Measurements from ENCODE around the gene EIF2D.

The EIF2D gene

GRCh38 chr1:206651958-206652890 lies 40.0 kb upstream of the EIF2D start:
- Mint-ChIP-seq H3K4me1 (peaks cover 18% of the 10 kb centered on the region), H3K27me3 (ENCODE audit: low read depth, poor library complexity) (no peaks in the 10 kb centered on the region), H3K36me3 (ENCODE audit: low read depth) (peaks cover 39% of the 10 kb centered on the region), H3K9me3 (no peaks in the 10 kb centered on the region), H3K27ac (no peak overlapping the region), H3K4me3 (no peak overlapping the region)
- no peak for DNase-seq
- TF ChIP-seq CTCF (IDR thresholded peaks at IDR 0.05), result no peak

- Mint-ChIP-seq H3K27me3 (ENCODE audit: low read depth, poor library complexity) (no peaks in the 10 kb centered on the region), H3K27ac (no peak overlapping the region), H3K4me1 (peaks cover 14% of the 10 kb centered on the region), H3K4me3 (no peak overlapping the region), H3K9me3 (no peaks in the 10 kb centered on the region), H3K36me3 (ENCODE audit: low read depth) (peaks cover 46% of the 10 kb centered on the region)
- DNase-seq, result no peak
- TF ChIP-seq CTCF (IDR thresholded peaks at IDR 0.05), result no peak
Observed at GRCh38 chr1:206651014-206651413, 38.7 kb upstream of the EIF2D start.

- no peak for TF ChIP-seq CTCF (IDR thresholded peaks at IDR 0.05)
- no peaks in the 10 kb centered on the region for H3K9me3 Mint-ChIP-seq
- no peak overlapping the region for H3K4me3 Mint-ChIP-seq
- DNase-seq, result no peak
- H3K4me1 Mint-ChIP-seq, result peaks cover under 1% of the 10 kb centered on the region
- H3K27ac Mint-ChIP-seq, result peak overlapping the region; percentile 43
- H3K27me3 Mint-ChIP-seq (ENCODE audit: low read depth, poor library complexity), result no peaks in the 10 kb centered on the region
- H3K36me3 Mint-ChIP-seq (ENCODE audit: low read depth), result peaks cover 46% of the 10 kb centered on the region
Observed at GRCh38 chr1:206649261-206649921, 37.1 kb upstream of the EIF2D start.

- H3K27ac Mint-ChIP-seq, result no peak overlapping the region
- H3K4me1 Mint-ChIP-seq, result no peaks in the 10 kb centered on the region
- no peak for TF ChIP-seq CTCF (IDR thresholded peaks at IDR 0.05)
- H3K9me3 Mint-ChIP-seq, result no peaks in the 10 kb centered on the region
- no peaks in the 10 kb centered on the region for H3K27me3 Mint-ChIP-seq (ENCODE audit: low read depth, poor library complexity)
- peaks cover 58% of the 10 kb centered on the region for H3K36me3 Mint-ChIP-seq (ENCODE audit: low read depth)
- H3K4me3 Mint-ChIP-seq, result no peak overlapping the region
- DNase-seq, result no peak
Observed at GRCh38 chr1:206647224-206647623, 35.0 kb upstream of the EIF2D start.

GRCh38 chr1:206646504-206646903 lies 34.2 kb upstream of the EIF2D start:
- Mint-ChIP-seq H3K4me3 (no peak overlapping the region), H3K27me3 (ENCODE audit: low read depth, poor library complexity) (no peaks in the 10 kb centered on the region), H3K27ac (no peak overlapping the region), H3K9me3 (no peaks in the 10 kb centered on the region), H3K4me1 (no peaks in the 10 kb centered on the region), H3K36me3 (ENCODE audit: low read depth) (peaks cover 59% of the 10 kb centered on the region)
- TF ChIP-seq CTCF (IDR thresholded peaks at IDR 0.05), result no peak
- DNase-seq, result no peak
